HG03135 (cell line): ENCODE results near the gene ITK.

Experiments used
- ATAC-seq: cut with Tn5 transposase; IDR thresholded peaks from one replicate; pipeline ENCODE4 v1.9.1; 2021; ENCODE audit warnings: mild to moderate bottlenecking, moderate library complexity; ENCODE audit not compliant: unreplicated experiment

ITK gene

DNA sequence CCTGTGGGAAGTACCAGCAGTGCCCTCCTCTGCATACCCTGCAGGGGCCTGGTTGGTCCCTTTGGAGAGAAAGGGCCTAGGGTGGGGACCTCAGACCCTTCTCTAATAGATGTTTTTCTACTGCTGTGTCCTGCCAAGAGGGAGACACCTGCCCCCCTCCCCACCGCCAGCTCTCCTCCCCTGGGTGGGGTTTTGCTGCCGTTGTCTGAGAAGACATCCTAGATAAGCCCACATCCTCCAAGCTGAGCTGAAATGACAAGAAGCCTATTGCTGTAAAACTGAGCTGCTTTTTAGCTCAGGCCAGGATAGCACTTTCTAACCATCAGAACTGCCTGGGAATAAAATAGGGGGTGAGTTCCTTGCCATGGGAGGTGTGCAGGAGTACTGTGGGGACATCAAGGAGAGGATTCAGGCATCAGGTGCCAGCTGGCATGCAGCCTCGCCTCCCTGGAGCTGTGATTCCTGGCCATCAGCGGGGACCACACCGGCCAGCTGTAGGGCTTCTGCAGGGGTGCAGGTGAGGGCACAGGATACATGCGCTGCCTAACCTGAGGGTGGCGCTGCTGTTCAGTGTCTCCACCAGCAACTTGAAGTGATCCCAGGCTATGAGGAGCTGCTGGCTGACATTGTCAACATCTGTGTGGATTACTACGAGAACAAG, 123.2 kb downstream of the ITK start:
- no peak for ATAC-seq
